ENCODE data around the gene PRXL2C.
"Not testable (repeated sequence)": the region's sequence is repeated elsewhere in the genome, so short reads cannot be mapped to it uniquely, and the experiment has no call there.

Gene PRXL2C

GRCh38 chr9:96655198-96655851, at the start of gene PRXL2C:
Gene PRXL2C, minus strand, starts transcription at chr9:96655317. Its CDS starts 36 bp downstream, at chr9:96655281.
- peak; percentile 84 for DNase-seq (ENCODE audit: low spot score)
- no peak for TF ChIP-seq CTCF (IDR thresholded peaks at IDR 0.05; ENCODE audit: extremely low read depth, missing control alignments)

- DNase-seq (ENCODE audit: low spot score), result not testable (repeated sequence)
These were observed 45.7 kb upstream of the PRXL2C start for GRCh38 chr9:96700721-96701375.

- no peak for TF ChIP-seq CTCF (IDR thresholded peaks at IDR 0.05; ENCODE audit: extremely low read depth, missing control alignments)
- no peak for DNase-seq (ENCODE audit: low spot score)
These were observed 36.2 kb upstream of the PRXL2C start for GRCh38 chr9:96691326-96691725.

- DNase-seq (ENCODE audit: low spot score), result no peak
- TF ChIP-seq CTCF (IDR thresholded peaks at IDR 0.05; ENCODE audit: extremely low read depth, missing control alignments), result no peak
These were observed 33.8 kb upstream of the PRXL2C start for GRCh38 chr9:96688745-96689464.

GRCh38 chr9:96688187-96688586, 33.1 kb upstream of the PRXL2C start:
- no peak for TF ChIP-seq CTCF (IDR thresholded peaks at IDR 0.05; ENCODE audit: extremely low read depth, missing control alignments)
- DNase-seq (ENCODE audit: low spot score), result no peak

- peak; percentile 65 for DNase-seq (ENCODE audit: low spot score)
- peak; percentile 46 for TF ChIP-seq CTCF (IDR thresholded peaks at IDR 0.05; ENCODE audit: extremely low read depth, missing control alignments)
These were observed 31.7 kb upstream of the PRXL2C start for GRCh38 chr9:96686638-96687335.

GRCh38 chr9:96680812-96681499, 25.8 kb upstream of the PRXL2C start:
- DNase-seq (ENCODE audit: low spot score), result no peak

More at GRCh38 chr9:96680812-96681499, 25.8 kb upstream of the PRXL2C start:
- TF ChIP-seq CTCF (IDR thresholded peaks at IDR 0.05; ENCODE audit: extremely low read depth, missing control alignments), result no peak
